NCI-H1105 (cell line): Measurements from ENCODE around the gene AFF2.

ENCODE experiments used
- DNase-seq: peaks from one replicate; lab custom pipeline; 2025; lab: John Stamatoyannopoulos, UW

The AFF2 gene

DNA sequence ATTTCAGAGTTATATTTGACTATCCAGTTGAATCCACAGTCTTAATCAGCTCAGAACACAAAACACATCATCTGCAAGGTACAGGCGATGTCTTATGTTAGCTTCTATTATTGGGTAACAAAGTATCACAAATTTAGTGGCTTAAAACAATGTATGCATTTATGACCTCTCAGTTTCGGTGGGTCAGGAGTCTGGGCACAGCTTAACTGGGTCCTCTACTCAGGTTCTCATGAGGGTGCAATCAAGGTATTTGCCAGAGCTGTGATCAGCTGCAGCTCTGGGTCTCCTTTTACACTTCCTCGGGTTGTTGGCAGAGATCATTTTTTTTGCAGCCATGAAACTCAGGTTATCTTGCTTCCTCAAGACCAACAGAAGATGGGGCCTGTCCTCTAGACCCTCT lies 505.8 kb downstream of the AFF2 start:
- DNase-seq, result no peak

DNA sequence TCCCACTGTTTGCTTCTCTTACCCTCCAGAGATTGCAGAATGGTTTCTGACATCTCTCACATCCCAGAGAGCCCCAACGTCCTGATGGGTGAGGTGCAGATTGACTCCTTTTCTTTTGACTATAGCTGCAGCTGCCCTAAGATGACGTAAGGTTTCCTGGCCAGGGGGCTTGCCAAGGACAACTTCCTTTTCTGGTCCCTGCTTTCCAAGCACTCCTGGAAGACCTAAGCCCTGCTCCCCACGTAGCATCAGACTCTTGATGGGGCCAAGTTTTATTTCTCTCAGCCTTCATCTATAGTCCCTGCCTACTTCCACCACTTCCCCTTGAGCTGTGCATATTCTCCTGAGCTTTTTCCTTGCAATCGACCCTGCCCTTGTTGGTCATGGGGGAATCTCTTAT lies 507.0 kb downstream of the AFF2 start:
- DNase-seq, result no peak

DNA sequence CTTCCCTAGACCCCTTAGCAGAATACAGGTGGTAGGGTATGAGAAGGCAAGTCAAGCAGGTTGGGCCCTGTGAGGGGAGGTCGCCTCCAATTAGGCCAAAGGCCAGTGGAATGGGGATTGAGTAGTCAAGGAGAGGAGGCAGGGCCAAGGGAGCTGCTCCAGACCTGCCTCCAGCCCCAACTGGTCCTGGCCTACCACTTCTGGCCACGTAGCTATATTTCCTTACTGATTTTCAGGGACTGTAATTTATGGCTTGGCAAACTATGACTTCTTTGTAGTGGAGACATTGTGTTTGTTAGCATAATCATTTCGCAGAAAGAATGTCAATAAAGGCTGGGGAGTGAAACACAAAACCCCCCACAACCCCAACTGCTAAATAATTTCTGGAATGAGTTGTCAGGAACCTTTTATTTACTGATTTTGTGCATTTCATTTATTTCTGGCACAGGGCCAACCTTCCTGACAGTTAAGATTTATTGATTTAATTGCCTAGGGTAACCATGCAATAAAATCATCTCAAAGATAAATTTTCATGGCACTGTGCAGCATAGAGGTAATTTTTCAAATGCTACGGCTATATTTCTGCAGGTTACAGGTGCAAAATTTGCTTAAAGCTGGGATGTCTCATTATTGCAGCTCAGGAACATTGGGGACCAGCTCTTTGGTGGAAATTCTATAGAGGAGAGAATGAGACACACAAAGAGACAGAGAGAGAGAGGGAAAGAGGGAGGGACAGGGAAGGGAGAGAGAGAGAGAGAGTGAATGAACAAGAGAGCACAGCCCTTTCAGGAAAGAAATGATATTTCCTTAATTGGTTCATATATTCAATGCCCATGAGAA lies 509.8 kb downstream of the AFF2 start:
- peak; percentile 77 for DNase-seq

DNA sequence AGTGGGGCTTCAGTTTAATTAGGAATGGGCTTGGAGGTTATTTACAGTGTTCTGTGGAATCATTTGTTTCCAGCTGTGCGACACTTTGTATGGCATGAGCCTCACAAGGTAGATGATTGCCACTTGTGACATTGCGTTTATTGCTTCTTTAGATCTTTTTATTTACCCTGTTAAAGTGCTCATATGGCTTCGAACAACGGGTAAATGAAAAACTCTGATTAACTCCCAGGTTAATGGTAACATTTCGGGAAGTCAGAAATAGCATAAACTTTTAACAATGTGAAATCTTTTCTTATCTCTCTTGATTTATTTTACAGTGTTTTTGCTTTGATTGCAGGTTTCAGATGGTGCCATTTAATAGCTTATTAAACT lies 510.4 kb downstream of the AFF2 start:
- DNase-seq, result peak; percentile 76

DNA sequence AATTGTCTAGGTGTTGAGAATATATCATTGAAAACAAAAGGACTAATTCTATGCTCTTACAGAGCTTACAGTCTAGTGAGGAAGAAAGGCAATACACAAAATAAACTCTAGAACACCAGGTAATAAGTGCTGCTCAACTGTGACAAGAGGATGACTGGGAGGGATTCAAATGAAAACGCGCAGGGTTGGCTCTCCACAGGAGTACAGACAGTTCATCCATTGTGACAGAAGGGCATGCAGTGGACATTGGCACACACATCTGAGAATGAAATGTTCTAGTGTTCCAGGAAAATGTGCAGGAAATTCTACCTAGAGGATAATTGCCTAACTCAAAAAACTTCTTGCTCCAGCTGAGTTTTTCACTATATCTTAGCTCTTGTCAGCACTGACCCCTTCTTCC lies 512.7 kb downstream of the AFF2 start:
- no peak for DNase-seq

DNA sequence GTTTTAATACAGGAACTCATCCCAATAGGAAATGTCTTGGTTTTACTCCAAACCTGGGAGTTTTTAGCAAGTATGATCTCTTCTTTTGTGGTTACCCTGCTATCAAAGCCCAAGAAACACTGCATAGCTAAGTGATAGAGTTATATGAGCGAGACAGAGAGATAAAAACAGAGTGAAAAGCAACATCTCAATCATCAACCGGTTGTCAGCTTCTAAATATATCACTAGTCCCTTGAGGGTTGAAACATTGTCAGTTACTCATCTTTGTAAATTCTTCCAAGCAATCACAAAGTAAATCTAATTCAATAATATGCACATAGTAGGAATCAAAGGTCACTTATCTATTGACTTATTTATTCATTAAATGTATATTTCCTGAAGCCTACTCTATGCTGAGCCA lies 520.7 kb downstream of the AFF2 start:
- no peak for DNase-seq

DNA sequence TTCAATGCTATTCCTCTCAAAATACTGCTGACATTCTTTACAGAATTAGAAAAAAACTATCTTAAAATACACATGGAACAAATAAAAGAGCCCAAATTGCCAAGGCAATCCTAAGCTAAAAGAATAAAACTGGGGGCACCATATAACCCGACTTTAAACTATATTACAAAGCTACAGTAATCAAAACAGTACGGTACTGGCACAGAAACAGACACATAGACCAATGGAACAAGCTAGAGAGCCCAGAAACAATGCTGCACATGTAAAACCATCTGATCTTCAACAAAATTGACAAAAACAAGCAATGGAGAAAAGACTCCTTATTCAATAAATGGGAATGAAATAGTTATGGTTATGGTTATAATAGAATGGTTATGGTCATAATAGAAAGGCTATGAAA lies 522.1 kb downstream of the AFF2 start:
- no peak for DNase-seq

DNA sequence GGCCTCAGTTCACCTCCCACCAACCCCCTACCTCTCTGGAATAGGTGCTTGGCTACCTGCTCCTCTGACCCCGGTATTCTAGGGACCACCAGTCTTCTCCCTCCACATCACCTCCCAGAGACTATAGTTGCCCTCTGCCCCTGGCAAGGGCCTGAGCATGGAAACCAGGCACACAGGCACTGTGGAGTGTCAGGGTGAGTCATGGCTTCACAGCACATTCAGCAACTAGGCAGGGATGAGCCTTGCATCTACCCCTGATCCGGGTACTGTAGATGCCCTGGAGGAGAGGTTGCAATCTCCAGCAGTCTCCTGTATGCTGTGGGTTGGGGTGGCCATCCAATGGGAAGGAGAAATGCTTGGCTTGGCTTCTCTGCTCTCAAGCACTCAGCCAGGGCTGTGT lies 532.0 kb downstream of the AFF2 start:
- DNase-seq, result no peak

DNA sequence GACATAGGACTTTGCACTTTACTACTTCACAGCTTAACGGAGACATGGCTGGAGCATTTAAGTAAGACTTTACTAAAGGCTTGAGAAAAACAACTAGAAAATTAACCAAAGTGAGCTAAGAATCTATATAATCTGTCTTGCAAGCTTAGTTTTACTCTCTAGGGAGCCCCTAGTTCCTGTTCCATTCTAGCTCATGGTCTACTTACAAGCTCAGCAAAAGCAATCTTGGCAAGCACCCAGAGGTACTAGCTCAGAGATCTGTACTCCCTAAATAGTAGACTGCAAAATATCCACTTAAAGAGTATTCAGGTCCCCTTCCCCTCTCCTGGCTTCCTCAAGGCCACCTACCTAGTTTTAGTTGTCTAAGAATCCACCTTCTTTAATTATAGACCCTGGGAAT lies 535.7 kb downstream of the AFF2 start:
- no peak for DNase-seq

DNA sequence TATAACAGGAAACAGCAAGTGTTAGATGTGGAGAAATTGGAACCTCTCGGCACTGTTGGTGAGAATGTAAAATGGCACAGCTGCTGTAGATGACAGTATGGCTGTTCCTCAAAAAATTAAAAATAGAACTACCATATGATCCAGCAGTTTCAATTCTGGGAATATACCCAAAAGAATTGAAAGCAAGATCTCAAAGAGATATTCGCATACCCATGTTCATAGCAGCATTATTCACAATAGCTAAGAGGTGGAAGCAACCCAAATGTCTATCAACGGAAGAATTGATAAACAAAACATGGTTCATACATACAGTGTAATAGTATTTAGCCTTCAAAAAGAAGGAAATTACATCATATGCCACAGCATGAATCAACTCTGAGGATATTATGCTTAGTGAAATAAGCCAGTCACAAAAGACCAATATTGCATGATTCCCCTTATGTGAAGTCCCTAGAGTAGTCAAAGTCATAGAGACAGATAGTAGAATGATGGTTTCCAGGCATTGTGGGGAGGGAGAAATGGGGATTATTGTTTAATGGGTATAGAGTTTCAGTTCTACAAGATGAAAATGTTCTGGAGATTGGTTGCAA lies 537.0 kb downstream of the AFF2 start:
- DNase-seq, result no peak

DNA sequence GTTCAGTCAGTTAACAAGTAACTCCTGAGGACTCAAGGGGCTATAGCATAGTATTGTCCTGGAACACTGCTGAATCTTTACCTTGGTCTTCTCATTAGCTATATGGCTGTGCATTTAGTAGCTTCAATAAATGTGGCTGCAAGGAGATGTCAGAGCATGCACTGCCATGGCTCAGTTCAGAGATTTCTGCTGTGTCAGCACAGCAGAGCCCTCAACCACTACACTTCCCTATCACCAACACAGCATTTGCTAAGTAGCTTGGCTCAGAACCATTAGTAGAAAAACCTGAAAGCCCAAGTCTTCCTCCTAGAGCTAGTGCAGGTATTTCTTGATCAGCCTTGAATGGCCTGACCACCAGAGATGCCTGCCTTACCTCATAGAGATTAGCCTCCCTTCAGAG lies 538.6 kb downstream of the AFF2 start:
- no peak for DNase-seq

DNA sequence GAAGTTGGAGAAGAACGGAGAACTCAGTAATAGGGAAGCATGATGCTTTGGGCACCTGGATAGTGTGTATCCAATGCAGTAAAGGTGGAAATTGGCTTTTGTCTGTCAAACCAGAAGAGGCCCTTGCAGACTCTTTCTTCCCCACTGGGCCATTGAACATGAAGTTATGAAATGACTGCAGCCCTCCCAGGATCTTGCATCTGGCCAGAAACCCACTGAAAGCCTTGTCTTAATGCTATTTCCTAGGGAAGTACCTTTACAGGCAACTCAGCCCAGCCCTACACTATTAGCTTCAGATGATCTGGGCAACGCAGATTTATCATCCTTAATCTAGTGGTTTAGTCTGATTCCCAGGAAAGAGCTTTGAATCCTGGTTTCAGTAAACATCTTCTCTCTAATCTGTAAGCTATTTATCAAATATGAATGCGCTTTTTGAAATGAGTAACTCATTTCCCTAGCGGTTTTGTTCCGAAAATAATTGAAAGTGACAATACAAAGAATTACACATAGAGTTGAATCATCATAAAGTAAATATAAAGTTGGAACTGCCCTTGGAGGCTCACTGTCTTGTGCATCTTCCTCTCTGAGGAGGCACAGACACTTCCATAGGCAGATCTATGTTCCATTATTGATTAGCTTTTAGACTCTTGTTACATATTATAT lies 540.6 kb downstream of the AFF2 start:
- no peak for DNase-seq

DNA sequence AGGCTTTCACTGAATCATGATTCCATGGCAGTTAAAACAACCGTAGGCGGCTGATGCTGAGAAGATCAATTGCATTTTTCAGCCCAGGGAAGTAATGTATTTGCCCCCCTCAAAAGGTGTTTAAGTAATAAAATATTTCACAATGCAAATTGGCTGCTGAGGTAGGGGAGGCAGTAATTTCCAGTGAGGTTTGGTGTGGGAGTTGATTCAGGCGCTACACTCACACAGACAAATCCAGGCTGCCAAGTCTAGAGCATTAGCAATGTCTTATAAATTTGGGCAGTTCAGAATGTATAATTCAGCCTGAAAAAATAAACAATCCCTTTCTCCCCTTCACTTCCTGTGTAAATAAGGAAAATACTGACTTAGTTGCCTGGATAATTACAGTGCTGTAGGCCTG lies 543.0 kb downstream of the AFF2 start:
- no peak for DNase-seq

DNA sequence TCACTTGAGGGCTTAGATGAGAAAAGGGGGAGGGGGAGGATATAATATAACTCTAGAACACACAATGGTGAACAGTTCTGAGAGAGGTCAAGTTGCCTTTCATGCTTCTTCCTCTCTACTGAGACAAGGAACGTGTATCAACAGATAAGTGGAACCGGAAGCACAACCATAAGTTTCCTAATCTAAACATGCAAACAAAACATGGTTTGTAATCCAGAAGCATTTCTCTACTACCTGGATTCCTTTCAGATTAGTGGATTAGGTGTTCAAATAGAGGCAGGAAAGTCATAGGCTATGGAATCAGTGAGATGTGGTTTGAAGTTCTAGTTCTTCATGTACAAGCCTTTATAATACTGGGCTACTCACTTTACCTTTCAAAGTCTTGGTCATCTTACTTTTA lies 544.1 kb downstream of the AFF2 start:
- no peak for DNase-seq

DNA sequence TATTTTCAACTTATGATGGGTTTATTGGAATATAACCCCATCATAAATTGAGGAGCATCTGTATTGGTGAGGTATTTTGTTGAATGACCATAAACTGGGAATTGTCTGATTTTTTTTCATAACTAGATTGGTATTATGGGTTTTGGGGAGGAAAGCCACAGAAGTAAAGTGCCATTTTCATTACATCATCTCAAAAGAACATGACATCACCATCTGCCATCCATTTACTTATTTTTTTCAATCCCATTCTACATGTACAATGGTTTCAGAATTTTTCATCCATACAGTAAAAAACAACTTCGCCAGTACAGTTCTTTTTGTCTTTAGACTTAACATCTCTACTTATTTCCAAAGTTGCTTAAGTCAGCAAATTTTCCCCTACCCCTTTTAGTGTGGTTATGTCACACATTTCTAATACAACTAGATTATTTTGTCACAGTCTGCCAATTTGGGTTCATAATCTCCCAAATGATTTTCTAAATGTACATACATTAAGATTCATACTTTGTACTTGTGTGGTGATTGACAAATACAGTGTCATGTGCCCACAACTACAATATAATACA lies 545.3 kb downstream of the AFF2 start:
- DNase-seq, result no peak
